ENCODE results near the gene CACNB4.

CACNB4 gene

DNA sequence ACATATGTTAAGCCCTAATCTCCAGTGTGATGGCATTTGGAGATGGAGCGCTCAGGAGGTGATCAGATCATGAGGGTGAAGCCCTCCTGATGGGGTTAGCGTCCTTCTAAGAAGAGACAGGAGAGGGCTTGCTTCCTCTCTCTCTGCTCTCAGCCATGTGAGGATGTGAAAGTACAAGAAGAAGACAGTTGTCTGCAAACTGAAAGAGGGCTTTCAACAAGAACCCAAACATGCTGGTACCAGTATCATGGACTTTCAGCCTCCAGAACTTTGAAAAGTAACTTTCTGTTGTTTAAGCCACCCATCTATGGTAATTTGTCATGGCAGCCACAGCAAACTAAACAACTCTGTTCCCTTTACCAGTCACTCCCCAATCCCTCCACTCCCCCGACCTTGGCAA lies 47.4 kb downstream of the CACNB4 start:
- Histone ChIP-seq H3K9ac (no peak overlapping the region), H3K27me3 (ENCODE audit: control insufficient read depth, insufficient read depth, low read length) (no peaks in the 10 kb centered on the region), H2AFZ (no peak overlapping the region), H3K79me2 (no peaks in the 10 kb centered on the region), H3K4me2 (ENCODE audit: low read length) (no peak overlapping the region), H3K36me3 (ENCODE audit: control insufficient read depth, insufficient read depth, low read length) (no peaks in the 10 kb centered on the region), H3K4me3 (ENCODE audit: low read depth, low read length) (no peak overlapping the region), H3K4me1 (no peaks in the 10 kb centered on the region), H3K27ac (no peak overlapping the region), H3K9me3 (ENCODE audit: control insufficient read depth, low read length) (no peaks in the 10 kb centered on the region)
- no peak for TF ChIP-seq CTCF (IDR thresholded peaks at IDR 0.05)

GRCh38 chr2:152050915-152051314 lies 47.9 kb downstream of the CACNB4 start:
- no peak overlapping the region for H3K4me2 ChIP-seq (ENCODE audit: low read length)
- no peaks in the 10 kb centered on the region for H3K27me3 ChIP-seq (ENCODE audit: control insufficient read depth, insufficient read depth, low read length)
- no peak overlapping the region for H3K4me3 ChIP-seq (ENCODE audit: low read depth, low read length)
- H3K79me2 ChIP-seq, result no peaks in the 10 kb centered on the region
- TF ChIP-seq CTCF (IDR thresholded peaks at IDR 0.05), result no peak
- no peaks in the 10 kb centered on the region for H3K4me1 ChIP-seq
- H3K9me3 ChIP-seq (ENCODE audit: control insufficient read depth, low read length), result no peaks in the 10 kb centered on the region
- no peak overlapping the region for H3K27ac ChIP-seq
- H2AFZ ChIP-seq, result no peak overlapping the region
- H3K36me3 ChIP-seq (ENCODE audit: control insufficient read depth, insufficient read depth, low read length), result no peaks in the 10 kb centered on the region
- H3K9ac ChIP-seq, result no peak overlapping the region

- no peaks in the 10 kb centered on the region for H3K27me3 ChIP-seq (ENCODE audit: control insufficient read depth, insufficient read depth, low read length)
- H2AFZ ChIP-seq, result no peak overlapping the region
- H3K9ac ChIP-seq, result no peak overlapping the region
- no peak overlapping the region for H3K4me3 ChIP-seq (ENCODE audit: low read depth, low read length)
- H3K27ac ChIP-seq, result no peak overlapping the region
- no peak for TF ChIP-seq CTCF (IDR thresholded peaks at IDR 0.05)
- H3K9me3 ChIP-seq (ENCODE audit: control insufficient read depth, low read length), result no peaks in the 10 kb centered on the region
- H3K36me3 ChIP-seq (ENCODE audit: control insufficient read depth, insufficient read depth, low read length), result no peaks in the 10 kb centered on the region
- H3K4me2 ChIP-seq (ENCODE audit: low read length), result no peak overlapping the region
- no peaks in the 10 kb centered on the region for H3K4me1 ChIP-seq
- no peaks in the 10 kb centered on the region for H3K79me2 ChIP-seq
Observed at GRCh38 chr2:152050341-152050740, 48.5 kb downstream of the CACNB4 start.

DNA sequence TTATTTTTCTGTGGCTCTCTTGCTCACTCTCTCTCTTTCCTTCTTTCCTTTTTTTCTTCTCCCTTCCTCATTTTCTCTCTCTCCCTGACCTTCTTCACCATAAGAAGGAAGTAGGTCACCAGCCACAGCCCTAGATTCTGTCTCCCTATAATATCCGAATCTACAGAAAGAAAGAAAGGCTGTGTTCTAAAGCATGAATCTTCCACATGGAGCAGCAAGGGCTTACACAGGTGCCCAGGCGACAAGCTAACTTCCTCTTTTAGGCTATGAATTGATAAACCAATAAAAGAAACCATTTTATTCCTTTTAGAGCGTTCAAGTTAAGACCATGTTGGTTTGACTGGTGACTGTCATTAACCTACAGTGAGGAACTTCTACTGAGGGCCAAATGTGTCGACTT lies 49.3 kb downstream of the CACNB4 start:
- Histone ChIP-seq H3K4me2 (ENCODE audit: low read length) (no peak overlapping the region), H3K9ac (no peak overlapping the region), H3K27ac (no peak overlapping the region), H3K4me1 (no peaks in the 10 kb centered on the region), H2AFZ (no peak overlapping the region), H3K9me3 (ENCODE audit: control insufficient read depth, low read length) (no peaks in the 10 kb centered on the region), H3K36me3 (ENCODE audit: control insufficient read depth, insufficient read depth, low read length) (no peaks in the 10 kb centered on the region), H3K4me3 (ENCODE audit: low read depth, low read length) (no peak overlapping the region), H3K79me2 (no peaks in the 10 kb centered on the region), H3K27me3 (ENCODE audit: control insufficient read depth, insufficient read depth, low read length) (no peaks in the 10 kb centered on the region)
- no peak for TF ChIP-seq CTCF (IDR thresholded peaks at IDR 0.05)

DNA sequence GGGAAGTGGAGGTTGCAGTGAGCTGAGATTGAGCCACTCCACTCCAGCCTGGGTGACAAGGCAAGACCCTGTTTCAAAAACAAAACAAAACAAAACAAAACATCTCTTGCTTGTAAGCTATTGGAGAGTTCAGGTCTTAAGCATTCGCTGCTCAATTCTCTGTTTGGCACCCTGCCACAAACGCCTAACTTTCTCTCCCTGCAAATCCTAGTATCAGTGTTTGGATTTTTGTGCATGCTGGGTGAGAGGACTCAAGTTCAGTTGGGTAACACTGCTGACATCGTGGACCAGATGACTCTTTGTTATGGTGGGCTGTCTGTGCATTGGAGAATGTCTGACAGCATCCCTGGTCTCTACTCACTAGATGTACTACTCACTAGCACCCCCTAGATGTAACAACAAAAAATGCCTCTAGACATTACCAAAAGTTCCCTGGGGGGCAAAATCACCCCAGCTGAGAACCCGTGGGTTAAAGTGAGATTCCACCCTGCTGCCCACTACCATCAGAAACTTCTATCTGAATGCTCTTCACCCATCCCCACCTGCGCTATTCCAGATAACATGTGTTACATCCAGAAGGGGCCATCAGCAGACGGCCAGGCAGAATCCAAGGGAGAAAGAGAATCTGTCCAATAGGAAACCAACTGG lies 50.9 kb downstream of the CACNB4 start:
- Histone ChIP-seq H2AFZ (no peak overlapping the region), H3K27ac (no peak overlapping the region), H3K4me3 (ENCODE audit: low read depth, low read length) (no peak overlapping the region), H3K4me2 (ENCODE audit: low read length) (no peak overlapping the region), H3K9me3 (ENCODE audit: control insufficient read depth, low read length) (no peaks in the 10 kb centered on the region), H3K36me3 (ENCODE audit: control insufficient read depth, insufficient read depth, low read length) (no peaks in the 10 kb centered on the region), H3K27me3 (ENCODE audit: control insufficient read depth, insufficient read depth, low read length) (no peaks in the 10 kb centered on the region), H3K4me1 (no peaks in the 10 kb centered on the region), H3K79me2 (no peaks in the 10 kb centered on the region), H3K9ac (no peak overlapping the region)
- peak; percentile 18 for TF ChIP-seq CTCF (IDR thresholded peaks at IDR 0.05)

Measured in parathyroid adenoma (tissue), 2 donors.